Stimulated activated CD8-positive, alpha-beta memory T cell treated with anti-CD3 and anti-CD28 coated beads, Interleukin-4, amount 100 ng/mL, for 48 hours (primary cell): Measurements from ENCODE around the gene BTG4.

Experiments
- DNase-seq: peaks from one replicate; pipeline ENCODE4 v3.0.0-alpha.2; 2020

BTG4 gene

DNA sequence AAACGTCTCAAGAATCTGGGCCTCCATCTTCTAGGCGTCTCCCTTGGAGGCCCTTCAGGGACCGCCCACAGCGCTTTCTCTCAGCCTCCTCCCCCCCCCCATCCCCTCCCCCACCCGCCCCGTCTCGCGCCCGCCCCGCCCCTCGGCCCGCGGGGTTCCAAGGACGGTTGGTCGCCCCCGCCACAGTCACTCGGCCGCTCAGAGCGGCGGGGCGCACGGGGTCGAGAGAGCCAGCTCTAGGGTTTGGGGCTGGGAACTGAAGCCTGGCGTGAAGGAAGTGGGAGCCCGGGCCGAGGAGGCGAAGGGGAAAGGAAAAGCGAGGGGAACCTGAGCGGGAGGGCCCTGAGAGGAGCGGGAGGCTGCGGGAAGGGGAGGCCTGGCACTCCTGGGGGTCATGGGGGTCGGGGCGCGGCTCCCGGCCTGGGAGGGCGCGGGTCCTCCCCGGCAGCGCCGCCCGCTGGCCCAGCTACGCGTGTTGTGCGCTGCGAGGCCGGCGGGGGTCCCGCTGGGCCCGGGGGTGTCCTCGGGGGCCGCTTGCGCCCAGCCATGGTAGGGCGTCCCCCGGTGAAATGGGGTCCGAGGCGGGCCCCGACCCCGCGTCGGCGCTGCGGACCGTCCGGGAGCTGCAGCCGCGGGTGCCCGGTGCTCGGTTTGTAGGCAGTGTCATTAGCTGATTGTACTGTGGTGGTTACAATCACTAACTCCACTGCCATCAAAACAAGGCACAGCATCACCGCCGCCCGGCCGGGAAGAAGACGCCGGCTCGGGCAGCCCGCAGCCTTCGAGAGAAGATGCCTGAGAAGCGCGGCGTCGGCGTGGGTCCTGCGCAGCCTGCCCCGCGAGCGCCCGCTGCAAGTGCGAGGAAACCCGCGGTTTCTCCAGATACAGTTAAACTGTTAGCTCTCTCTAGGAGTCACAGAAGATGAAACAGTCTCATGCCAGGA is at the start of gene BTG4:
BTG4 (minus strand) TSS at position 91 of the 944 bp plus-strand sequence. CDS start 13,610 bp downstream, outside the sequence.
- DNase-seq, result peak; percentile 51

DNA sequence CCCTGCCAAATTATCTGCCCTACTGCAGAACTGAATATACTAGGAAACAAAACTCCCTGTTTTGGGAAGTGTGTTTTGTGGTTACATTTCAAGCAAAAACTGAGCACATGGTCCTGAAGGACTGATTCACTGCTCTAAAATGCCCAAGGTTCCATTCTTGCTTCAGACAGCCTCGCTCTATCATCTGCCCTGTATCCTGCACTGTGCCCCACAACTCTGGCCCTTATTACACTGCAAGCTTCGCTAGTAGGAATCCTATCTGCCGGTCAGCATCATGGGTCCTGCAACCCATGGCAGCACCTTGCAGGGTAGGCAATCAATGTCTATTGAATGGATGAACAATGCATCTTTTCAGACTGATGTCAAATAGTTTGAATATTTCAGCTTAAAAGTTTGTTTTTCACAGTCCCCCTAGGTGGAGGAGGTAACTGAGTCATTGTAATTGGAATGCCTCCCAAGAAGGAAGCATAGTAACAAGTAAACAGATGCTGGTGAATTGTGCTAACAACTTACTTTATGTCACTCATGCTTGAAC is 49.7 kb upstream of the BTG4 start:
- no peak for DNase-seq

GRCh38 chr11:111561306-111561705 is 49.1 kb upstream of the BTG4 start:
- no peak for DNase-seq

DNA sequence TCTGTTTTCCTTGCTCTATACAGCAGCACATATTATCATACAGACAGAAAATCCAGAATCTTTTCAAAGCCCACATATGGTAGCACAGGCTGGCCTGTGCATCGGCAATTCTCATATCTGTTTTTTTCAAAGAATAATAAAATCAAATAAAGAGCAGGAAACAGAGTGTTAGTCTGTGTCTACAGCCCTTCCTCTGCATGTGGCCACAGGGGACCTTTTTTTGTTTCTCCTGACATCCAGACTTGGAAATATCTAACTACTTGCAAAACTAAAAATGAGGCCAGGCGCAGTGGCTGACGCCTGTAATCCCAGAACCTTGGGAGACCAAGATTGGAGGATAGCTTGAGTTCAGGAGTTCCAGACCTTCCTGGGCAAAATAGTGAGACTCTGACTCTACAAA is 48.6 kb upstream of the BTG4 start:
- DNase-seq, result no peak

DNA sequence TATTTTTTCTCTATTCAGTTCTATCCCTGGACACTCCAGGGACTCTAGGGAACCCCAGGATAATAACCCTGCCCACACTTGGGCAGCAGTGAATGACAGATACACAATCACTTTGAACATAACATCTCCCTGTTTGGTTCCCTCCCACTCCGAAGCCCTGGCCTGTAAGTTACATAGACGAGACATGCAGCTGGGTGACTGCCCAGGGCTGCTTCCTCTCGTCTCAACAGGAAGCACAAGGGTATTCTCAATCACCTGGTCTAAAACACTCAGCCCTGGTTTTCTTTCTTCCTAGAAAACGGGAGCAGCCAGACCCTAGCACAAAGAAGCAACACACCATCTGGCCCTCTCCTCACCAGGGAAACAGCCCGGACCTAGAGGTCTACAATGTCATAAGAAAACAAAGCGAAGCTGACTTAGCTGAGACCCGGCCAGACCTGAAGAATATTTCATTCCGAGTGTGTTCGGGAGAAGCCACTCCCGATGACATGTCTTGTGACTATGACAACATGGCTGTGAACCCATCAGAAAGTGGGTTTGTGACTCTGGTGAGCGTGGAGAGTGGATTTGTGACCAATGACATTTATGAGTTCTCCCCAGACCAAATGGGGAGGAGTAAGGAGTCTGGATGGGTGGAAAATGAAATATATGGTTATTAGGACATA is 47.7 kb upstream of the BTG4 start:
- DNase-seq, result no peak

DNA sequence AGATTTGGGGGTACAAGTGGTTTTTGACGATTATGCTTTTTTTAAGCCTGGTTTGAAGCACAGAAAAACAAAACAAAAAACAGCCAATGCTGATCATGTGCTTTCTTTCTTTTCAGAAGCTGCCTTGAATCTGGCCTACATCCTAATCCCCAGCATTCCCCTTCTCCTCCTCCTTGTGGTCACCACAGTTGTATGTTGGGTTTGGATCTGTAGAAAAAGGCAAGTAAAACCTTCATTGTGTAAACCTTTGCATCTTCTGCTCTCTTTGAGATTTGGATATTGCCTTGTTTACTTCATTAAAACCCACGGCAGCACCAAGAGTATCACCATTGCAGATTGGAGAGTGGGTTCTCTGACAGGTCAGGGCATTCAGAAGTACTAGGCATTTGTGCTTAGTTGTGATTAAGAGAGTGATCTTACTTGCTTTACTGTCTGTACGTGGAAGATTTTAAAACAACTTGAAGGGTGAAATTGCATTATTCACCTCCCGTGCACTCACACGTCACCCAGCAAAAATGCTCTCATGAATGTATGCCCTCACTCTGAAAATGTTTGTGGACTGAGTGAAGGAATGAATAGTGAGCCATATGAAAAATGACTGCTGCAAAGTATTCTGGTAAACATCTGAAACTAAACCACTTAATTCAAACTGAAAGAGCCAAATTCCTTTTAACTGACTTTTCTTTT is 45.4 kb upstream of the BTG4 start:
- DNase-seq, result no peak

DNA sequence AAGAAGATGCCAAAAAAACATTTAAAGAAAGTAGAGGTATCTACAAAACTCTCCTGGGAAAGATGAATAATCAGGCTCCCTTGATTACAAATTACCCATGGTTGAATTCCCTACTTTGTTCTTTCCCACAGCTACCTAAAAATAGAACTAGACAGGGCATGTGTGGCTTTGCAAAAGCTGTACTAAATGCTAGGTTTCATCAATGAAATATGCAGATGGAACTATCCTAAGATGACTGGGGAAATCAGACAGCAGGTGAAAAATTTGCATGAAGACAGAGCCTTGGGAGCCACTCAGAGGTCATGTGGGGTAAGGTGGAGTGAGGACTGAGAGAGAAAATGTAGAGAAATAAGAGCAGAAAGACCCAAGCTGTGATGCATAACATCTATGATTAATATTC is 43.1 kb upstream of the BTG4 start:
- DNase-seq, result no peak

DNA sequence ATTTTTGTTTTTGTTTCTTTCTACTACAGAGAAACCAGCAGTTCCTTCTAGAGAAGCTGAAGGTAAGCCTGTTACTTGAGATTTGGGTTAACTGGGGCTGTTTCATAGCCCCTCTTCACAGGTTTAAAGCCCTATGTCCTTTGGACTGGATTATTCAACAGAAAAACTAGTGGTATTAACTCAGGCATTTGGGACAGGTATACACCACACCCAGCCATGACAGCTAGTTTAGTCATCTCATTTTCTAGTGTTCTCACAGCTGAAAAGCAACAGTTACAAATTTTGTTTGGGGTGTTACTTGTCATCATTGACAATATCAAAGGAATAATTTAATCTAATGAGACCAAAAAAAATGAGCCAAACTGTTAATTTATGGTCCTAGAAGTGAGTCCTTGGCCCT is 42.3 kb upstream of the BTG4 start:
- no peak for DNase-seq

DNA sequence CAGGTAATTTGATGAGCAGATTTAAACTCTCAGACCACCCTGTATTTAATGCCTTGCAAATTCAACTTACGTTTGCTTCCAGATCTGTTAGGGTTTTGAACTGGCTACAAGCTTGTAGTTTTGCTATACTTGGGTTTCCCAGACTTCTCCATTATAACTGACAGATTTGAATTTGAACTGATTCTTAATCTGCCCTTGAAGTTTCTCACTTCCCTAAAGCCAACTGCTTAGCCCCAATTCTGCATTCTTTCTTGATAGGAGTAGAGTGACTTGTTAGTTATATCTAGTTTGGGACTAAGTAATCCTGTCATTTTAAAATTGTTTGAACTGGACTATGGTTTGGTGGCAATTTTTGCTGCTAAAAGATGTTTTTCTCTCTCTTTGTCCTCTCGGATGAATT is 38.1 kb upstream of the BTG4 start:
- DNase-seq, result no peak

DNA sequence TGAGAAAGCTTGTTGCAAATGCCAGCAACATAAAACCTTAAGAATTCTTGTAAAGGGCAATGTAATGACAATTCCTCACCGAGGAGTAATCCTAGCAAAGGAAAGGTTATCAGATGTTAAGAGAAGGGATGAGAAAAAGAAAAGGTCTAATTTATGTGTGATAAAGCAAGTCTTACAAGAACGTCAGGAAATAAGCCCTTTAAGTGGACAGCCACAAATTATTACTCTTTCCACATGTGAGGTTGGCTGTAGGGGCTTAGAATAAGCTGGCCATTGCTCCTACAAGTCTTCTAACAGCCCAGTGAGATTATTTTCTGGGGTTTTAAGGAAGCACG is 37.6 kb upstream of the BTG4 start:
- no peak for DNase-seq

GRCh38 chr11:111549196-111549868 is 37.1 kb upstream of the BTG4 start:
- DNase-seq, result no peak

GRCh38 chr11:111548525-111548924 is 36.3 kb upstream of the BTG4 start:
- no peak for DNase-seq

- no peak for DNase-seq
These were observed 30.6 kb upstream of the BTG4 start for GRCh38 chr11:111542606-111543275.

DNA sequence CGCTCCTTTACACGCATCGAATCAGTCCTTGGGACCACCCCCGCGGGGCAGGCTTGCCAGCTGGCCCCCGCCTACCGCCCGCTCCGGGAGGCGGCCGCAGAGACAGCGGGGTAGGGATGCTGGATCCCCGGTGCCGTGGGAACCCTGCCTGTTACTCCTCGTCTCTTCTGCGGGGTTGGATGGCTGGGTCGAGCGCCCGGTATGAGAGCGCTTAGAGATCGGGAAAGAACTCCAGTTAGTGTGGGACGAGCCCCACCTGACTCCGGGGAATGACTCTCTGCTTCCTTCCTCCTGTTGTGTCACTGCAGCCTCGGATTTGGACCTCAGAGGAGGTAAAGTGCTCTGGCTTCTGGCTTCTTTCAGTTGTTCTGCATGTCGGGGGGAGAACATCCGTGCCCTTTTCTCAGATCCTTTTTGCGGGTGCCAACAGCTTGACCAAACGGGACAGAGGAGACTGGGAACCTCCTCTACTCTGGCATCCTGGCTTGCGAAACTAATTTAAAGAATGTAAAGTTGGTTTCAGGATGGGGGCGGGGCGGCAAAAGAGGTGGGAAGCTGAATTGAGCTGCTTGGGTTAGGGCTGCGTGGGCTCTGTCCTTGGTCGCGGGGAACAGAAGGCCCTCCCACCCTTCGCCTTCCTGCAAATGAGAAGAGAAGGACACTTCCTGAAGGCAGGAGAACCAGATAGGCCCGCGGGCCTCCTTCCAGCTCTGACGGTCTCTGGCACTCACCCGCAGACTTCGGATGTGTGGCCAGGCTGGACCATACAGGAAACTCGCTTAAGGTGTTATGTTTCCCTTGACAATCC is 29.3 kb upstream of the BTG4 start:
- DNase-seq, result peak; percentile 28

DNA sequence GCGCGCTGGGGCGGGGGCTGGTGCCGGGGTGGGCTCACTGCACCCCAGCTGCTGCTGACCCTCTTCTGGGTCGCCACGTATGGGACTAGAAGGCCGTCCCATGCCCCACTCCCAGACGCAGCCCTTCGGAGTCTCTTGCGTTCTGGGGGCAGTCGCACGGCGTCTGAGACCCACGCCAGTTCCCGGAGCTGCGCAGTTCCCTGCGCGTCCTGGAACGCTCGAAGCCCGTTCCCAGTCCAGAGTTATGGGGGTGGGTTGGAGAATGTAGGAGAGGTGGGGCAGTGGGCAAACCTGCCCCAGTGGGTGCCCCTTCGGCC is 28.7 kb upstream of the BTG4 start:
- DNase-seq, result no peak

DNA sequence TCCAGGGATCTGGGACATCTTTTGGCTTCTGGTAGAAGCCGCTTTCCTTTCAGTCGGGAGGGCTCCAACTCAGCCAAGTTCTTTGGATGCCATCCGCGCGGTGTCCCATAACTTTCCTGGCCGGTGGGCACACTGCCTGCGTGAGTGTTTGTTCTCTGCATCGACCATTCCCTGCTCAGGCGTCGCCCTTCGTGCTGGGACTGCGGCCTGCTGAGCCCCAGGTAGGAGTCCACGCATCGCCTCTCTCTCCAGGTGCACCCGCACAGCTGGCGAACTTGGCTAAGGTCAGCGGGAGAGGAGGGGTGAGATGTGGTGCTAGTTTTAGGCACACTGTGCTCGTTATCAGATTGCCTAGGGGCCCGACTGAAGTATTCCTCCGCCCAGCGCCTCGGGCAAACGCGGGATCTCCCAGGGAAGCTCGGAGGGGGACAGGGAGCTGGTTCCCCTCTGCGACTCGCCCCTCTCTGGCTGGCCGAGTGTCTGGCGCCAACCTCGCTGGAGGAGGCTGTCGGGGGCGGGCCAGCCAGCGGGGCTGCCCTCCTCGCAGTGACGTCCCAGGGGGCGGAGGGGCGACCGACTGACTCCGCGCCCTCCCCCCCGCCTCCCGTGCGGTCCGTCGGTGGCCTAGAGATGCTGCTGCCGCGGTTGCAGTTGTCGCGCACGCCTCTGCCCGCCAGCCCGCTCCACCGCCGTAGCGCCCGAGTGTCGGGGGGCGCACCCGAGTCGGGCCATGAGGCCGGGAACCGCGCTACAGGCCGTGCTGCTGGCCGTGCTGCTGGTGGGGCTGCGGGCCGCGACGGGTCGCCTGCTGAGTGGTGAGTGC is 28.1 kb upstream of the BTG4 start, which contains the start of gene LAYN:
LAYN (plus strand) TSS at position 607 of the 823 bp plus-strand sequence; CDS start at position 731, 124 bp downstream.
- peak; percentile 66 for DNase-seq

DNA sequence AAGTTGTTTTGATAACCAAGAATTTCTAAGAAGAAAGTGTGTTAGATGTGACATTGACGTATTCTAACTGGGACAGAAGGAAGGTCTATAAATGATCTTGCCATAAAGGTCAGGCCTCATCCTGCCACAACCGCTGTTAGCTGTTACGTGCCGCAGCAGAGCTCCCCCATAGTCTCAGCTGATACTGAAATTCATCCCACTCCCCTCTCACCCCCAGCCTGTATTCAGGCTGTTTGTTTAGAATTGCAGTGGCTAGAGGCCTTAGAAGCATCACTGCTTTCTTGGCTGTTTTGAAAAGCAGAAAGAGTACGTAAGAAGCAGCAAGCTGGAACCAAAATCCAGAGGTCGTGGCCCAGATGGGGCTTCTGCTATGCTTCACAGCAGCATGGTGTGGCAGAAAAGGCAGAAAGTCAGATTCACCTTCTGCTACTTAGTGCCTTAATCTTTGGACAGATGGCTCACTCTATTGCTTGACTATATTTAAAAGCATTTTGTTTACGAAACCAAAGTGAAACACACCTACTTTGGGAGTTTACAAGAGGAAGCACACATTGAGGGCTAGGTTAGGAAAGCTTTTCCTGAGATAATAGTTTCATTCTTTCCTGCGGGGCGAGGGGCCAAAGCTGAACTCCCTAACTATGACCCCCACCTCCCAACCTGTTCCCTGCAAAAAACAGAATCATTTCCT is 27.4 kb upstream of the BTG4 start:
- DNase-seq, result peak; percentile 44

- no peak for DNase-seq
These were observed 26.4 kb upstream of the BTG4 start for GRCh38 chr11:111538407-111539114.

GRCh38 chr11:111537336-111537860 is 25.2 kb upstream of the BTG4 start:
- no peak for DNase-seq
